Neural progenitor cell (in vitro differentiated cells): Measurements from ENCODE around the gene ABCF3. TPM values are rescaled to one million over a fixed set of nuclear protein-coding genes. Genes with fewer than 3 reads are reported as not detected.

Experiments used
- DNase-seq: peaks from one replicate; pipeline ENCODE4 v3.0.0-alpha.2; 2016; ENCODE audit warnings: low spot score
- H2AFZ ChIP-seq: fragments of 200-600 bp; sonication (generic); replicated peaks from 2 replicates; pipeline ENCODE4 v1.6.1; 2016; ENCODE audit warnings: antibody characterized with exemption
- H3F3A ChIP-seq: fragments of 200-600 bp; sonication (generic); 2 replicates; pipeline ENCODE4 v1.6.1; 2016; ENCODE audit warnings: antibody characterized with exemption, low read depth
- H3K27ac ChIP-seq: fragments of 200-600 bp; sonication (generic); 2 replicates; pipeline ENCODE4 v1.5.1; 2016; ENCODE audit warnings: mild to moderate bottlenecking
- H3K27me3 ChIP-seq: fragments of 200-600 bp; sonication (generic); 2 replicates; pipeline ENCODE4 v1.6.1; 2016; ENCODE audit warnings: mild to moderate bottlenecking, moderate library complexity
- H3K36me3 ChIP-seq: fragments of 200-600 bp; sonication (generic); 2 replicates; pipeline ENCODE4 v1.5.1; 2016
- H3K4me1 ChIP-seq: fragments of 200-600 bp; sonication (generic); 2 replicates; pipeline ENCODE4 v1.6.1; 2016; ENCODE audit warnings: mixed run types
- H3K4me2 ChIP-seq: fragments of 200-600 bp; sonication (generic); 2 replicates; pipeline ENCODE4 v1.6.1; 2016
- H3K4me3 ChIP-seq: fragments of 200-600 bp; sonication (generic); 2 replicates; pipeline ENCODE4 v1.5.1; 2016
- H3K79me2 ChIP-seq: fragments of 200-600 bp; sonication (generic); 2 replicates; pipeline ENCODE4 v1.6.1; 2016; ENCODE audit warnings: low read depth
- H3K9ac ChIP-seq: fragments of 200-600 bp; sonication (generic); 2 replicates; pipeline ENCODE4 v1.6.1; 2016
- H3K9me3 ChIP-seq: fragments of 200-600 bp; sonication (generic); 2 replicates; pipeline ENCODE4 v1.5.1; 2016; ENCODE audit warnings: low read depth
- H4K20me1 ChIP-seq: fragments of 200-600 bp; sonication (generic); 2 replicates; pipeline ENCODE4 v1.6.1; 2016; ENCODE audit warnings: low read depth
- H3K27ac Mint-ChIP-seq: 3 replicates; pipeline ENCODE4 v1.8.0; 2021; ENCODE audit warnings: mixed read lengths
- H3K27me3 Mint-ChIP-seq: 2 replicates; pipeline ENCODE4 v1.8.0; 2022; ENCODE audit warnings: low read depth, mild to moderate bottlenecking, inconsistent platforms, moderate library complexity, mixed read lengths; ENCODE audit not compliant: insufficient read depth
- H3K36me3 Mint-ChIP-seq: 3 replicates; pipeline ENCODE4 v1.8.0; 2021; ENCODE audit warnings: mixed read lengths
- H3K4me1 Mint-ChIP-seq: 3 replicates; pipeline ENCODE4 v1.8.0; 2021; ENCODE audit warnings: mixed read lengths
- H3K4me3 Mint-ChIP-seq: 3 replicates; pipeline ENCODE4 v1.8.0; 2021; ENCODE audit warnings: mild to moderate bottlenecking, moderate library complexity, mixed read lengths
- H3K9me3 Mint-ChIP-seq: 3 replicates; pipeline ENCODE4 v1.8.0; 2020; ENCODE audit warnings: mixed read lengths
- EZH2 ChIP-seq: fragments of 200-600 bp; sonication (generic); IDR thresholded peaks from 2 replicates; pipeline ENCODE4 v1.6.1; 2017; ENCODE audit warnings: antibody characterized with exemption, mild to moderate bottlenecking, moderate library complexity
- EZH2phosphoT487 ChIP-seq: fragments of 200-600 bp; sonication (generic); IDR thresholded peaks from 2 replicates; pipeline ENCODE4 v1.6.1; 2017; ENCODE audit warnings: antibody characterized with exemption
- total RNA-seq: library from RNA; depleted of rRNA; stranded (reverse); fragments of >200 nt; gene quantifications from 2 replicates; pipeline ENCODE4 v1.2.3, GENCODE V29; 2015; ENCODE audit warnings: low replicate concordance
- TF ChIP-seq, protein P1 (sequence below): fragments of 200-600 bp; sonication (generic); IDR thresholded peaks from 2 replicates; pipeline ENCODE4 v1.5.1; 2017; ENCODE audit warnings: antibody characterized with exemption, mild to moderate bottlenecking

ABCF3 gene
- total RNA-seq, 1 donor from 2014 or later = 22.0 TPM

DNA sequence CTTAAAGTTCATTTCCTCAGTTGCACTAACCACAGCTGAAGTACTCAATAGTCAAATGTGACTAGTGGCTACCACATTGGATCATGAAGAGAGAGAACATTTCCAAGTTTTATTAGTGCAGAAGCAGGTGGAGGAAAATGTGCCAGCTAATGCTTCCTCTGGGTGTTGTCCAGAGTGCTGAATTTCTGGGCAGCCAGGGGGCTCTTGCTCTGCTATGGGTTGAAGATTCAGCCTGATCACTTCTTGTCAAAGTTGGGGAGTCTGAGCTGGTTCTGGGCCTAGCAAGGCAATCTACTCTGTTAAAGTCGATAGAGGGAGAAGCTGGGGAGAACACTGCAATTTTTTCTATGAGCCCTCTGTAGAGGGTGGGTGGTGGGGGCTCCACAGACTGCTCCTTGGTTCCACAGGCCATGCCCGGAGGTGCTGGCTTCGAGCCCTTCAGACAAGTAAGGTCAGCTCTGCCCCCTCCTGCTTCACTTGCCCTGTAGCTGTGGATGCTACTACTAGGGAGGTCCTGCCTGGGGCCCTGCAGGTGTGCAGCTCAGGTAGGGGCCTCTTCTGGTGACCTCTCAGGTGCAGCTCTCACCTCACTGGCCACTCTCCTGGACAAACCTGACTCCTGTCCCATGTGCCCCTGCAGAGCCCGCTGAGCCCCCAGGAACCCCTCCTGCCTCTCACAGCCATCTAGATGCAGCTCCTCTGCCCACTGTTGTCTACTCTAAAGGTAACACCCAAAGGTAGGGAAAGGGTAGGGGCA is 54.6 kb downstream of the ABCF3 start:
- Histone ChIP-seq H3F3A (peaks cover 5% of the 10 kb centered on the region), H3K27ac (no peak overlapping the region), H3K4me3 (no peak overlapping the region), H3K27me3 (no peaks in the 10 kb centered on the region), H4K20me1 (peaks cover 31% of the 10 kb centered on the region), H2AFZ (no peak overlapping the region), H3K79me2 (no peaks in the 10 kb centered on the region), H3K4me1 (no peaks in the 10 kb centered on the region), H3K9ac (no peak overlapping the region), H3K9me3 (no peaks in the 10 kb centered on the region), H3K4me2 (no peak overlapping the region), H3K36me3 (no peaks in the 10 kb centered on the region)
- TF ChIP-seq EZH2phosphoT487 (no peak), EZH2 (no peak)
- TF ChIP-seq, protein P1, sequence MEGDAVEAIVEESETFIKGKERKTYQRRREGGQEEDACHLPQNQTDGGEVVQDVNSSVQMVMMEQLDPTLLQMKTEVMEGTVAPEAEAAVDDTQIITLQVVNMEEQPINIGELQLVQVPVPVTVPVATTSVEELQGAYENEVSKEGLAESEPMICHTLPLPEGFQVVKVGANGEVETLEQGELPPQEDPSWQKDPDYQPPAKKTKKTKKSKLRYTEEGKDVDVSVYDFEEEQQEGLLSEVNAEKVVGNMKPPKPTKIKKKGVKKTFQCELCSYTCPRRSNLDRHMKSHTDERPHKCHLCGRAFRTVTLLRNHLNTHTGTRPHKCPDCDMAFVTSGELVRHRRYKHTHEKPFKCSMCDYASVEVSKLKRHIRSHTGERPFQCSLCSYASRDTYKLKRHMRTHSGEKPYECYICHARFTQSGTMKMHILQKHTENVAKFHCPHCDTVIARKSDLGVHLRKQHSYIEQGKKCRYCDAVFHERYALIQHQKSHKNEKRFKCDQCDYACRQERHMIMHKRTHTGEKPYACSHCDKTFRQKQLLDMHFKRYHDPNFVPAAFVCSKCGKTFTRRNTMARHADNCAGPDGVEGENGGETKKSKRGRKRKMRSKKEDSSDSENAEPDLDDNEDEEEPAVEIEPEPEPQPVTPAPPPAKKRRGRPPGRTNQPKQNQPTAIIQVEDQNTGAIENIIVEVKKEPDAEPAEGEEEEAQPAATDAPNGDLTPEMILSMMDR = no peak
- Mint-ChIP-seq H3K27ac (no peak overlapping the region), H3K4me3 (peak overlapping the region; percentile 24), H3K9me3 (no peaks in the 10 kb centered on the region), H3K36me3 (peaks cover 1% of the 10 kb centered on the region), H3K4me1 (no peaks in the 10 kb centered on the region), H3K27me3 (peaks cover 11% of the 10 kb centered on the region)
- peak; percentile 59 for DNase-seq

DNA sequence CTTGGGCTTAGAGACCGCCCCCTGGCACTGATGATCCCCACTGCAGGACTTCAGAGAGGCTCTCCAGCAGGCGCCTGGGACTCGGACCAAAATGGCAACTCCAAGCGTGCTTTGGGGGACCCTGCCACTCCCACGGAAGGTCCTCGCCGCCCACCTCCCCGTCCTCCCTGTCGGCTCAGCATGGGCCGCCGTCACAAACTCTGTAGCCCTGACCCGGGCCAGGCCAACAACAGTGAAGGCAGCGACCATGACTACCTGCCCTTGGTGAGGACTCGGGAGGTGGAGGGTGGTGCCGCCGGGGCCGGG is 55.1 kb downstream of the ABCF3 start:
- H3K4me1 ChIP-seq = no peaks in the 10 kb centered on the region
- DNase-seq = no peak
- H3K79me2 ChIP-seq = no peaks in the 10 kb centered on the region
- peaks cover 5% of the 10 kb centered on the region for H3F3A ChIP-seq
- no peaks in the 10 kb centered on the region for H3K9me3 ChIP-seq
- H3K27ac ChIP-seq = no peak overlapping the region
- Mint-ChIP-seq H3K4me3 (no peak overlapping the region), H3K4me1 (no peaks in the 10 kb centered on the region), H3K9me3 (no peaks in the 10 kb centered on the region), H3K27ac (no peak overlapping the region), H3K27me3 (peaks cover 11% of the 10 kb centered on the region), H3K36me3 (peaks cover 1% of the 10 kb centered on the region)
- no peak overlapping the region for H3K4me3 ChIP-seq
- TF ChIP-seq, protein P1 = no peak
- TF ChIP-seq EZH2 (no peak), EZH2phosphoT487 (no peak)
- H3K27me3 ChIP-seq = no peaks in the 10 kb centered on the region
- no peak overlapping the region for H3K4me2 ChIP-seq
- no peaks in the 10 kb centered on the region for H3K36me3 ChIP-seq
- peaks cover 31% of the 10 kb centered on the region for H4K20me1 ChIP-seq
- no peak overlapping the region for H3K9ac ChIP-seq
- no peak overlapping the region for H2AFZ ChIP-seq

DNA sequence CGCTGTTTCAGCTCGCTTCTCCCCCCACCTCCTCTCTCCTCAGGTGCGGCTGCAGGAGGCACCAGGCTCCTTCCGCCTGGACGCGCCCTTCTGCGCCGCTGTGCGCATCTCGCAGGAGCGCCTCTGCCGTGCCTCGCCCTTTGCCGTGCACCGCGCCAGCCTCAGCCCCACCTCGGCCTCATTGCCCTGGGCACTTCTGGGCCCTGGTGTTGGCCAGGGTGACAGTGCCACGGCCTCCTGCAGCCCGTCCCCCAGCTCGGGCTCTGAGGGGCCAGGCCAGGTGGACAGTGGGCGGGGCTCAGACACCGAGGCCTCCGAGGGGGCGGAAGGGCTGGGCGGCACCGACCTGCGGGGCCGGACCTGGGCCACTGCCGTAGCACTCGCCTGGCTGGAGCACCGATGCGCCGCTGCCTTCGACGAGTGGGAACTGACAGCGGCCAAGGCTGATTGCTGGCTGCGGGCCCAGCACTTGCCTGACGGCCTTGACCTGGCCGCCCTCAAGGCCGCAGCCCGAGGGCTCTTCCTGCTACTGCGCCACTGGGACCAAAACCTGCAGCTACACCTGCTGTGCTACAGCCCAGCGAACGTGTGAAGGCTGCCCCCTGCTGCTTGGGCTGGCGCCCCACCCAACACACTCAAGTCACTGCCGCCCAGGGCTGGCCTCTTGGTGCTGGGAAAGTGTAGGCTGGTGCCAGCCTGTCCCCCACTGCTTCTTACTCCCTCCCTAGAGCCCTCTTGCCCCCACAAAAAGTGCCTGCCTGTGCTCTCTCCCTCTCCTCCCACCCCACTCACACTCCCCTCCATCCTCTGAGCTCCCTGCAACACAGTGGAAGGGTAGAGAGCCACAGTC is 55.7 kb downstream of the ABCF3 start:
- peaks cover 9% of the 10 kb centered on the region for H3K27me3 Mint-ChIP-seq
- Histone ChIP-seq H2AFZ (no peak overlapping the region), H4K20me1 (peaks cover 31% of the 10 kb centered on the region), H3K9ac (no peak overlapping the region), H3K4me3 (no peak overlapping the region), H3K9me3 (no peaks in the 10 kb centered on the region), H3K36me3 (no peaks in the 10 kb centered on the region), H3K4me1 (no peaks in the 10 kb centered on the region), H3K27ac (no peak overlapping the region), H3K4me2 (no peak overlapping the region), H3K27me3 (no peaks in the 10 kb centered on the region), H3K79me2 (no peaks in the 10 kb centered on the region), H3F3A (peaks cover 5% of the 10 kb centered on the region)
- no peak overlapping the region for H3K27ac Mint-ChIP-seq
- H3K4me3 Mint-ChIP-seq = no peak overlapping the region
- TF ChIP-seq, protein P1 = no peak
- TF ChIP-seq EZH2 (no peak), EZH2phosphoT487 (no peak)
- no peak for DNase-seq
- no peaks in the 10 kb centered on the region for H3K9me3 Mint-ChIP-seq
- H3K4me1 Mint-ChIP-seq = no peaks in the 10 kb centered on the region
- H3K36me3 Mint-ChIP-seq = peaks cover 1% of the 10 kb centered on the region
